ENCODE results near the gene IQUB. TPM values are rescaled to one million over a fixed set of nuclear protein-coding genes. Genes with fewer than 3 reads are reported as not detected.
A peak's percentile ranks its signal among the peaks of the same experiment; 100 is the strongest.

The IQUB gene
- polyA plus RNA-seq, 1 donor (not counting 4 experiments of a cell fraction or from before 2014, with no cell fraction given): 0.04 TPM

DNA sequence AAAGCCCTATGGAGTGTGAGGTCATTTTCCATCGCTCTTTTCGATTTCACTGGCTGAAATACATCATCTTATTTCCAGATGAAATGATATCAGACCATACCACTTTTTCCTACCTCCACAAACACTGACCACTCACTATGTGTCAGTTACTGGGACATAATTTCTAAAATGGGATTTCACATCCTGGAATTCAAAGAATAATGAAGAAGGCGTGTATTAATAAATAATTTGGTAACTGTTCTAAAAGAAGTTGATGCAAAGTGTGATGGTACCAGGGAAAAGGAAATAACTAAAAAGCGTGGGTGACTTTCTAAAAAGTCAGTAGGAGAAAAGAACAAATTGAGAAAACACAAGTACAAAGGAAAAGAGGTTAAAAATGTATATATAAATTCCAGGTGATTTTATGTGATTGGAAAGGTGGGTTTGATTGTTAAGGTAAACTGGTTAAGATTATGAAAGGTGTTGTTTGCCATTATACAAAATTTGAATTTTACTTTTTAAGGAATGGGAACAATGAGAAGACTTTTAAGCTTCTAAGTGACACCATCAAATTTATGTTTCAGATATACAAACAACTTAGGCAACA, 24.0 kb upstream of the IQUB start:
- dilution Hi-C loops (cut with MboI; ENCODE audit: extremely low pct_ligation_motif_present, low sequenced_read_pairs): no loop called here
- H3K9ac ChIP-seq (ENCODE audit: control insufficient read depth, extremely low read depth, insufficient read depth, low read length): peak overlapping the region; percentile 96
- no peaks in the 10 kb centered on the region for H3K9me3 ChIP-seq (ENCODE audit: control insufficient read depth, low read depth, low read length)
- peak overlapping the region; percentile 69 to 99 (median 85) for H3K4me3 ChIP-seq (ENCODE audit: control insufficient read depth in 2 of 3, extremely low read depth in 1 of 3, insufficient read depth in 2 of 3, low read depth in 1 of 3, low read length in 3 of 3)
- DNase-seq (ENCODE audit: low read depth, low spot score) (no peak), FAIRE-seq (no peak)
- TF ChIP-seq, protein P1, sequence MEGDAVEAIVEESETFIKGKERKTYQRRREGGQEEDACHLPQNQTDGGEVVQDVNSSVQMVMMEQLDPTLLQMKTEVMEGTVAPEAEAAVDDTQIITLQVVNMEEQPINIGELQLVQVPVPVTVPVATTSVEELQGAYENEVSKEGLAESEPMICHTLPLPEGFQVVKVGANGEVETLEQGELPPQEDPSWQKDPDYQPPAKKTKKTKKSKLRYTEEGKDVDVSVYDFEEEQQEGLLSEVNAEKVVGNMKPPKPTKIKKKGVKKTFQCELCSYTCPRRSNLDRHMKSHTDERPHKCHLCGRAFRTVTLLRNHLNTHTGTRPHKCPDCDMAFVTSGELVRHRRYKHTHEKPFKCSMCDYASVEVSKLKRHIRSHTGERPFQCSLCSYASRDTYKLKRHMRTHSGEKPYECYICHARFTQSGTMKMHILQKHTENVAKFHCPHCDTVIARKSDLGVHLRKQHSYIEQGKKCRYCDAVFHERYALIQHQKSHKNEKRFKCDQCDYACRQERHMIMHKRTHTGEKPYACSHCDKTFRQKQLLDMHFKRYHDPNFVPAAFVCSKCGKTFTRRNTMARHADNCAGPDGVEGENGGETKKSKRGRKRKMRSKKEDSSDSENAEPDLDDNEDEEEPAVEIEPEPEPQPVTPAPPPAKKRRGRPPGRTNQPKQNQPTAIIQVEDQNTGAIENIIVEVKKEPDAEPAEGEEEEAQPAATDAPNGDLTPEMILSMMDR (optimal IDR thresholded peaks at IDR 0.05 in 1 of 3, IDR thresholded peaks at IDR 0.05 in 1 of 3, conservative IDR thresholded peaks at IDR 0.05 in 1 of 3; ENCODE audit: extremely low read depth in 1 of 3, insufficient read depth in 2 of 3, low read length in 3 of 3): no peak
- no peak for TF ChIP-seq EZH2 (IDR thresholded peaks at IDR 0.05; ENCODE audit: low read length)
- H2AFZ ChIP-seq (ENCODE audit: control insufficient read depth, low read length): peak overlapping the region; percentile 100
- peaks cover 11% of the 10 kb centered on the region for H3K4me1 ChIP-seq (ENCODE audit: control insufficient read depth, extremely low read depth, insufficient read depth, low read length)
- H3K4me2 ChIP-seq (ENCODE audit: control insufficient read depth, extremely low read depth, insufficient read depth, low read depth, low read length): peak overlapping the region; percentile 93
- H3K9me1 ChIP-seq (ENCODE audit: control insufficient read depth, extremely low read depth, insufficient read depth, low read length): no peaks in the 10 kb centered on the region
- H3K27ac ChIP-seq (ENCODE audit: control insufficient read depth, insufficient read depth, low read length): peak overlapping the region; percentile 58
- no peaks in the 10 kb centered on the region for H3K36me3 ChIP-seq (ENCODE audit: control insufficient read depth in 2 of 2, extremely low read depth in 1 of 2, insufficient read depth in 2 of 2, low read length in 2 of 2)
- H4K20me1 ChIP-seq (ENCODE audit: control insufficient read depth, extremely low read depth, insufficient read depth, low read length): no peaks in the 10 kb centered on the region
- peaks cover 11% of the 10 kb centered on the region for H3K79me2 ChIP-seq (ENCODE audit: control insufficient read depth, insufficient read depth, low read length)
- H3K27me3 ChIP-seq (ENCODE audit: control insufficient read depth, extremely low read depth, insufficient read depth, low read length): no peaks in the 10 kb centered on the region

DNA sequence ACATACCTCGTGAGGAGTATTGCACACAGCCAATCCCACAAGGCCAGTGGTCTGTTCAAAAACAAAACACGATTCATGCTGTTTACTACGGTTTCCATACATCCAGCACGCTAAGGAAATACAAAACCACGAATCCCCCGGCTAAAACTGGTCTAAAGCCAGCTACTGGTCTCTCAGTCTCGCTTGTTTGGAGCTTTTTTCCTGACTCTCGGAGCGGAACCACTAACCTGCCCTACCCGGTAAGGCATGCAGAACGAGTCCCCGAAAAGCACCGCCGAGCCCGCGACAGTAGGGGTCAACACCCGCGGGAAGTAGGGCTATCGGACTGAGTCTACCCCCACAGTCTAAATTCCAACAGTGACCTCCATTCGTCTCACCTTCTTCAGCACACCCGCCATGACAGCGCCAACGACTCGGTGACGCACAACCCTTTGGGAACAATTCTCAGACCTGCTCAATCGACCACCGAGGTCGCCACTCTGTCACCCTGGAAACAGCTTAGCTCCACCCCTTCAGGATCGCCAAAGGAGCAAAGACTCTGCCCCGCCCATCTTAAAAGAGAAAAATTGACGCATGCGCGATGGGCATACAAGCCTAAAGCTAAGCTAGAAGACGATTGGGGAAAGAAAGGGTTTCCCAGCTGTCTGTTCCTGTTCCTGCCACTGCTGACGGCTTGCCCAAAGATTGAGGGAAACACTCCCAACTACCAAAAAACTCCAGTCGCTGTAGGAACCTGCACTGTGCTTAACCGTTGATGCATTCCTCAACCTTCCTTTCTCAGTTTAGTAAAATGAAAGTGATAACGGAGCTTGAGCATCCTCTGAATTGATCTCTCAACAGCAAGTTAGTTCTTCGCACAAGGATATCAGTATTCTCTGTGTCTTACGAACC, 23.2 kb upstream of the IQUB start, which contains the start of gene NDUFA5:
Gene NDUFA5 (minus strand): TSS at position 421 of the 891 bp plus-strand sequence. CDS start 23 bp downstream, at position 398.
- no peak for TF ChIP-seq EZH2 (IDR thresholded peaks at IDR 0.05; ENCODE audit: low read length)
- TF ChIP-seq, protein P1 (optimal IDR thresholded peaks at IDR 0.05 in 1 of 3, IDR thresholded peaks at IDR 0.05 in 1 of 3, conservative IDR thresholded peaks at IDR 0.05 in 1 of 3; ENCODE audit: extremely low read depth in 1 of 3, insufficient read depth in 2 of 3, low read length in 3 of 3): no peak
- FAIRE-seq (peak; percentile 97), DNase-seq (ENCODE audit: low read depth, low spot score) (peak; percentile 91)
- peak within 1 kb of the TSS; percentile 96 for H3K9ac ChIP-seq (ENCODE audit: control insufficient read depth, extremely low read depth, insufficient read depth, low read length)
- dilution Hi-C loops (cut with MboI; ENCODE audit: extremely low pct_ligation_motif_present, low sequenced_read_pairs): no loop called here
- H3K9me1 ChIP-seq (ENCODE audit: control insufficient read depth, extremely low read depth, insufficient read depth, low read length): peaks cover 2% of the 10 kb centered on the region
- peak within 1 kb of the TSS; percentile 100 for H2AFZ ChIP-seq (ENCODE audit: control insufficient read depth, low read length)
- peaks cover 11% of the 10 kb centered on the region for H3K4me1 ChIP-seq (ENCODE audit: control insufficient read depth, extremely low read depth, insufficient read depth, low read length)
- H3K27me3 ChIP-seq (ENCODE audit: control insufficient read depth, extremely low read depth, insufficient read depth, low read length): no peaks in the 10 kb centered on the region
- peak within 1 kb of the TSS; percentile 93 for H3K4me2 ChIP-seq (ENCODE audit: control insufficient read depth, extremely low read depth, insufficient read depth, low read depth, low read length)
- no peaks in the 10 kb centered on the region for H4K20me1 ChIP-seq (ENCODE audit: control insufficient read depth, extremely low read depth, insufficient read depth, low read length)
- no peaks in the 10 kb centered on the region for H3K36me3 ChIP-seq (ENCODE audit: control insufficient read depth in 2 of 2, extremely low read depth in 1 of 2, insufficient read depth in 2 of 2, low read length in 2 of 2)
- H3K79me2 ChIP-seq (ENCODE audit: control insufficient read depth, insufficient read depth, low read length): peaks cover 17% of the 10 kb centered on the region
- peak within 1 kb of the TSS; percentile 95 for H3K27ac ChIP-seq (ENCODE audit: control insufficient read depth, insufficient read depth, low read length)
- peak within 1 kb of the TSS; percentile 69 to 99 (median 91) for H3K4me3 ChIP-seq (ENCODE audit: control insufficient read depth in 2 of 3, extremely low read depth in 1 of 3, insufficient read depth in 2 of 3, low read depth in 1 of 3, low read length in 3 of 3)
- no peaks in the 10 kb centered on the region for H3K9me3 ChIP-seq (ENCODE audit: control insufficient read depth, low read depth, low read length)
